ENCODE measurements around the gene SPINK7. TPM values are rescaled to one million over a fixed set of nuclear protein-coding genes. Genes with fewer than 3 reads are reported as not detected.

Gene SPINK7
- total RNA-seq, 2 experiments from 2014 or later = not detected

DNA sequence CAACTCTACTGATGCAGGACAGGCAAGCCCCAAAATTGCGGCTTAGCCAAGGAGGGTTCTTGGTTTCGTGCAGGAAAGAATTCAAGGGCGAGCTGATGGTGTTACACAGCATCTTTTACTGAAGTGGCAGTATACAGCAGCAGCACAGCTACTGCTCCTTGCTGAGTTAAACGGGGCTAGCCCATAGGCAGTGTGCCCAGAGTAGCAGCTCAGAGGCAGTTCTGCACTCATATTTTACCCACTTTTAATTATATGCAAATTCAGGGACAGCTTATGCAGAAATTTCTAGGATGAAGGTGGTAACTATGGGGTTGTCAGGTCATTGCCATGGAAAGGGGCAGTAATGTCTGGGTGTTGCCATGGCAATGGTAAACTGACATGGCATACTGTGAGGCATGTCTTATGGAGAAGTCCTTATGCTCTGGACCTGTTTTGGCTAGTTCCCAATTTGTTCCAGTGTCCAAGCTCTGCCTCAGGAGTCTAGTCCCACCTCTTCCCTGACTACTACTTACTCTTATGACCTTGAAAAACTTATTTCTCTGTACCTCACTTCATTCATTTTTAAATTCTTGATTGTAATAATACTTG lies 21.1 kb downstream of the SPINK7 start:
- no peaks in the 10 kb centered on the region for H3K36me3 Mint-ChIP-seq (ENCODE audit: low read depth)
- POLR2A ChIA-PET = no interaction called here
- Histone ChIP-seq H3K4me3 (ENCODE audit: low read length) (no peak overlapping the region), H3K36me3 (ENCODE audit: insufficient read depth, low read length) (no peaks in the 10 kb centered on the region), H3K4me1 (ENCODE audit: insufficient read depth, low read length) (no peaks in the 10 kb centered on the region), H3K27ac (ENCODE audit: low read depth in 1 of 2, low read length in 2 of 2) (no peak overlapping the region), H3K27me3 (ENCODE audit: control insufficient read depth in 1 of 2, insufficient read depth in 2 of 2, low read length in 2 of 2) (no peaks in the 10 kb centered on the region), H3K9me3 (ENCODE audit: control insufficient read depth in 1 of 2, insufficient read depth in 1 of 2, low read length in 2 of 2) (no peaks in the 10 kb centered on the region)
- no peak for ATAC-seq (ENCODE audit: poor library complexity)
- DNase-seq = no peak
- no peaks in the 10 kb centered on the region for H3K4me1 Mint-ChIP-seq (ENCODE audit: low read depth)
- CTCF ChIA-PET = no interaction called here
- no peaks in the 10 kb centered on the region for H3K27me3 Mint-ChIP-seq
- H3K27ac Mint-ChIP-seq = no peak overlapping the region
- H3K9me3 Mint-ChIP-seq = peaks cover 7% of the 10 kb centered on the region
- intact Hi-C loops (cut with DNase I, micrococcal nuclease) = no loop called here
- TF ChIP-seq, protein P1, sequence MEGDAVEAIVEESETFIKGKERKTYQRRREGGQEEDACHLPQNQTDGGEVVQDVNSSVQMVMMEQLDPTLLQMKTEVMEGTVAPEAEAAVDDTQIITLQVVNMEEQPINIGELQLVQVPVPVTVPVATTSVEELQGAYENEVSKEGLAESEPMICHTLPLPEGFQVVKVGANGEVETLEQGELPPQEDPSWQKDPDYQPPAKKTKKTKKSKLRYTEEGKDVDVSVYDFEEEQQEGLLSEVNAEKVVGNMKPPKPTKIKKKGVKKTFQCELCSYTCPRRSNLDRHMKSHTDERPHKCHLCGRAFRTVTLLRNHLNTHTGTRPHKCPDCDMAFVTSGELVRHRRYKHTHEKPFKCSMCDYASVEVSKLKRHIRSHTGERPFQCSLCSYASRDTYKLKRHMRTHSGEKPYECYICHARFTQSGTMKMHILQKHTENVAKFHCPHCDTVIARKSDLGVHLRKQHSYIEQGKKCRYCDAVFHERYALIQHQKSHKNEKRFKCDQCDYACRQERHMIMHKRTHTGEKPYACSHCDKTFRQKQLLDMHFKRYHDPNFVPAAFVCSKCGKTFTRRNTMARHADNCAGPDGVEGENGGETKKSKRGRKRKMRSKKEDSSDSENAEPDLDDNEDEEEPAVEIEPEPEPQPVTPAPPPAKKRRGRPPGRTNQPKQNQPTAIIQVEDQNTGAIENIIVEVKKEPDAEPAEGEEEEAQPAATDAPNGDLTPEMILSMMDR (IDR thresholded peaks at IDR 0.05) = no peak
- no peak overlapping the region for H3K4me3 Mint-ChIP-seq

DNA sequence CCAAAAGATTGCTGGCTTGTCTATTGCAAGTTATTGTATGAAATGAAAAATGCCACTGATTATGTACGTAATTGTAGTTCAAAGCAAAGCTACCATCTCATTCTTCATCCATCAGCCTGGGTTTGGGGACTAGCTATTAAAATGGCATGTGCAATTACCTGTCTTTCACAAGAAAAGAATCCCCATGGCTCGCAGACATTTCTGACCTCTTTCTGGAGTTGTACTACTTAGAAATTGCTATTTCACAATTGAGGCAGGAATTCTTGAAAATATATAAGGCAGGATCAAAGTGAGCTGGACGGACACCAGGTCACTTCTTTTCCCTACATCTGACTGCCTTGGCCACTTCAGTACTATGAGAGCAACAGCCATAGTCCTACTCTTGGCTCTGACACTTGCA lies 23.0 kb downstream of the SPINK7 start, which contains the start of gene SPINK9:
SPINK9 (plus strand) TSS at position 301 of the 400 bp plus-strand sequence; CDS start at position 356, 55 bp downstream.
- H3K36me3 Mint-ChIP-seq (ENCODE audit: low read depth) = no peaks in the 10 kb centered on the region
- no peak within 1 kb of the TSS for H3K27ac ChIP-seq (ENCODE audit: low read depth in 1 of 2, low read length in 2 of 2)
- no peak for ATAC-seq (ENCODE audit: poor library complexity)
- H3K36me3 ChIP-seq (ENCODE audit: insufficient read depth, low read length) = no peaks in the 10 kb centered on the region
- intact Hi-C loops (cut with DNase I, micrococcal nuclease) = no loop called here
- H3K9me3 ChIP-seq (ENCODE audit: control insufficient read depth in 1 of 2, insufficient read depth in 1 of 2, low read length in 2 of 2) = no peaks in the 10 kb centered on the region
- no peaks in the 10 kb centered on the region for H3K4me1 Mint-ChIP-seq (ENCODE audit: low read depth)
- peaks cover 7% of the 10 kb centered on the region for H3K9me3 Mint-ChIP-seq
- no peaks in the 10 kb centered on the region for H3K27me3 ChIP-seq (ENCODE audit: control insufficient read depth in 1 of 2, insufficient read depth in 2 of 2, low read length in 2 of 2)
- no peaks in the 10 kb centered on the region for H3K27me3 Mint-ChIP-seq
- H3K4me1 ChIP-seq (ENCODE audit: insufficient read depth, low read length) = no peaks in the 10 kb centered on the region
- no peak for DNase-seq
- H3K4me3 ChIP-seq (ENCODE audit: low read length) = no peak within 1 kb of the TSS
- no peak within 1 kb of the TSS for H3K4me3 Mint-ChIP-seq
- ChIA-PET CTCF (no interaction called here), POLR2A (no interaction called here)
- no peak within 1 kb of the TSS for H3K27ac Mint-ChIP-seq
- TF ChIP-seq, protein P1 (IDR thresholded peaks at IDR 0.05) = no peak

DNA sequence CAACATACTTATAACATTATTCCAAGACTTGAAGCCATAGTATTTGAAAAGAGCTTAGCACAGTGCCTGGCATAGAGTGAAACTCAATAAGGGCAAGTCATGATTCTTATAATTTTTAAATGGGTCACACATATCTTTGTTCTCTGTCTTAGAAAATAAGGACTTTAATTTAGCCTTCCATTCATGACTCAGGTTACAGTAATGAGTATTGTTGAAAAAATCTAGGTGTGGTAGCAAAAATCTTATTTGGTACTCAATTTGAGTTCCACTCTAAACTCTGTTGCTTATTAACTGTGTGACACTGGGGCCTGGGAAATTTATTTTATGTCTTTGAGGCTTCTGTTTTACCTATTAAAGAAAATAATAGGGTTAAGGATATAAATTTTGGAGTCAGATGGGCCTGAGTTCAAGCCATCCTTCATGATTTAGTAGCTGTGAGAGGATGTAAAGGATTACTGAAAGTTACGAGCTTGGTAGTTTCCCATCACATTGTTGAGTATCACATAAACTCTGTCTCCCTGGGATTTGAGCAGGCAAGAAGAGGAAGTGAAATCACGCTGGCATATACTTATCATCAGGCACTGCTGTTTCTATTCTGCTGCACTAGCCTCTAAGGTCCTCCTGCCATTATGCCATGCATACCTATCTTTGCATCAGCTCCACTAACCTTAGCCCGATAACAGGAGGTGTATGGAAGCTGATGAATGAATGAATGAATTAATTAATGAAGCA lies 24.6 kb downstream of the SPINK7 start:
- Histone ChIP-seq H3K4me3 (ENCODE audit: low read length) (no peak overlapping the region), H3K4me1 (ENCODE audit: insufficient read depth, low read length) (no peaks in the 10 kb centered on the region), H3K27me3 (ENCODE audit: control insufficient read depth in 1 of 2, insufficient read depth in 2 of 2, low read length in 2 of 2) (no peaks in the 10 kb centered on the region), H3K27ac (ENCODE audit: low read depth in 1 of 2, low read length in 2 of 2) (no peak overlapping the region), H3K9me3 (ENCODE audit: control insufficient read depth in 1 of 2, insufficient read depth in 1 of 2, low read length in 2 of 2) (no peaks in the 10 kb centered on the region), H3K36me3 (ENCODE audit: insufficient read depth, low read length) (no peaks in the 10 kb centered on the region)
- DNase-seq (no peak), ATAC-seq (ENCODE audit: poor library complexity) (no peak)
- intact Hi-C loops (cut with DNase I, micrococcal nuclease) = no loop called here
- Mint-ChIP-seq H3K4me3 (no peak overlapping the region), H3K27ac (no peak overlapping the region), H3K36me3 (ENCODE audit: low read depth) (no peaks in the 10 kb centered on the region), H3K27me3 (no peaks in the 10 kb centered on the region), H3K9me3 (peaks cover 4% of the 10 kb centered on the region), H3K4me1 (ENCODE audit: low read depth) (no peaks in the 10 kb centered on the region)
- CTCF ChIA-PET = no interaction called here
- POLR2A ChIA-PET = no interaction called here
- TF ChIP-seq, protein P1 (IDR thresholded peaks at IDR 0.05) = no peak

Measured in CD4-positive, alpha-beta T cell (primary cell).